Measurements from ENCODE around the gene CT55.

- TF ChIP-seq POLR2A (IDR thresholded peaks at IDR 0.05) (no peak), CTCF (IDR thresholded peaks at IDR 0.05) (no peak)
Observed at GRCh38 chrX:135114392-135114791, 56.8 kb downstream of the CT55 start.
